ENCODE results near the gene ARHGAP27. TPM values are rescaled to one million over a fixed set of nuclear protein-coding genes. Genes with fewer than 3 reads are reported as not detected.
A peak's percentile ranks its signal among the peaks of the same experiment; 100 is the strongest.

The ARHGAP27 gene
- total and polyA plus RNA-seq, 9 of the 15 experiments (the other 6 are each of a cell fraction or from before 2014, with no cell fraction given): 0.04 to 4.6 (median 2.1) TPM

GRCh38 chr17:45406107-45406506, 26.6 kb downstream of the ARHGAP27 start:
- Histone ChIP-seq H3K4me1 (replicated peaks in 1 of 2; ENCODE audit: control insufficient read depth in 2 of 2, insufficient read depth in 2 of 2, low read length in 2 of 2) (peaks cover 2 to 23% of the 10 kb centered on the region in 2 experiments; a peak in 4 of 5 replicates), H3K36me3 (ENCODE audit: control insufficient read depth, insufficient read depth, low read length) (no peaks in the 10 kb centered on the region), H4K20me1 (replicated peaks; ENCODE audit: control insufficient read depth, insufficient read depth, low read length) (peaks cover 5% of the 10 kb centered on the region; the same call in 1 of the 2 replicates), H3K27ac (ENCODE audit: extremely low read depth, low read depth, low read length) (no peak overlapping the region), H3K27me3 (ENCODE audit: control insufficient read depth in 2 of 2, insufficient read depth in 2 of 2, low read length in 2 of 2) (no peaks in the 10 kb centered on the region), H3K9me3 (replicated peaks; ENCODE audit: control insufficient read depth, insufficient read depth, low read depth, low read length) (no peaks in the 10 kb centered on the region), H3K4me2 (ENCODE audit: insufficient read depth, low read length) (no peak overlapping the region), H3K4me3 (no peak overlapping the region), H3K9me1 (ENCODE audit: control insufficient read depth, insufficient read depth, low read length) (peaks cover 2% of the 10 kb centered on the region), H3K9ac (ENCODE audit: insufficient read depth in 1 of 2, low read depth in 2 of 2, low read length in 2 of 2) (no peak overlapping the region), H3K79me2 (ENCODE audit: control insufficient read depth, insufficient read depth, low read length) (no peaks in the 10 kb centered on the region), H2AFZ (ENCODE audit: low read depth, low read length) (no peak overlapping the region)
- TF ChIP-seq PHB2 (IDR thresholded peaks at IDR 0.05; ENCODE audit: low read depth) (no peak), SPI1 (IDR thresholded peaks at IDR 0.05; ENCODE audit: borderline replicate concordance, low read depth, low read length) (peak; percentile 88)
- ATAC-seq (no peak), DNase-seq (ENCODE audit: extremely low read depth in 1 of 4, low spot score in 3 of 4) (no peak), FAIRE-seq (no peak)
- intact Hi-C loops (cut with micrococcal nuclease) (no loop called here), in situ Hi-C loops (cut with MboI) (loop anchor here (25.0 kb wide), 1 partner anchor 431 kb away; the partner anchor contains the start of gene SPPL2C)
- CTCF ChIA-PET (ENCODE audit: low intra/inter-chr PET ratio): no interaction called here
- BruUV-seq (replicated peaks): no TSS peak
- POLR2A ChIA-PET: no interaction called here
- WGBS (ENCODE audit: insufficient coverage, low coverage, missing lambda C conversion rate): 46% methylated on average over 7 of the region's 7 CpGs

GRCh38 chr17:45405250-45406086, 27.2 kb downstream of the ARHGAP27 start:
- Histone ChIP-seq H3K27ac (ENCODE audit: extremely low read depth, low read depth, low read length) (no peak overlapping the region), H2AFZ (ENCODE audit: low read depth, low read length) (peak overlapping the region; percentile 48; the same call in 1 of the 2 replicates), H3K4me1 (replicated peaks in 1 of 2; ENCODE audit: control insufficient read depth in 2 of 2, insufficient read depth in 2 of 2, low read length in 2 of 2) (peaks cover 2 to 20% of the 10 kb centered on the region in 2 experiments; a peak in 4 of 5 replicates), H3K27me3 (ENCODE audit: control insufficient read depth in 2 of 2, insufficient read depth in 2 of 2, low read length in 2 of 2) (no peaks in the 10 kb centered on the region; a peak in 1 of 5 replicates), H3K79me2 (ENCODE audit: control insufficient read depth, insufficient read depth, low read length) (no peaks in the 10 kb centered on the region), H3K4me3 (peak overlapping the region; percentile 15; the same call in 1 of the 2 replicates), H3K9ac (ENCODE audit: insufficient read depth in 1 of 2, low read depth in 2 of 2, low read length in 2 of 2) (peak overlapping the region in 1 of 2 experiments; percentile 67; a peak in 2 of 4 replicates), H3K9me1 (ENCODE audit: control insufficient read depth, insufficient read depth, low read length) (peaks cover 2% of the 10 kb centered on the region), H3K4me2 (ENCODE audit: insufficient read depth, low read length) (peak overlapping the region; percentile 53), H4K20me1 (replicated peaks; ENCODE audit: control insufficient read depth, insufficient read depth, low read length) (peaks cover 5% of the 10 kb centered on the region; the same call in 1 of the 2 replicates), H3K9me3 (replicated peaks; ENCODE audit: control insufficient read depth, insufficient read depth, low read depth, low read length) (no peaks in the 10 kb centered on the region), H3K36me3 (ENCODE audit: control insufficient read depth, insufficient read depth, low read length) (no peaks in the 10 kb centered on the region)
- FAIRE-seq (peak; percentile 82), ATAC-seq (peak; percentile 94), DNase-seq (ENCODE audit: extremely low read depth in 1 of 4, low spot score in 3 of 4) (peak; percentile 87 to 96 (median 95))
- ChIA-PET POLR2A (interaction anchor here (0.9 to 1.2 kb wide), 2 partner anchors 128 to 256 kb away, joined by 3 read pairs; no protein-coding TSS in a partner anchor), CTCF (ENCODE audit: low intra/inter-chr PET ratio) (interaction anchor here (0.7 kb wide), 1 partner anchor 94 kb away, joined by 3 read pairs; no protein-coding TSS in a partner anchor)
- 40% methylated on average over 20 of the region's 48 CpGs for WGBS (ENCODE audit: insufficient coverage, low coverage, missing lambda C conversion rate)
- BruUV-seq (replicated peaks): no TSS peak
- in situ Hi-C loops (cut with MboI): loop anchor here (25.0 kb wide), 1 partner anchor 432 kb away; the partner anchor contains the start of gene SPPL2C
- intact Hi-C loops (cut with micrococcal nuclease): no loop called here
- TF ChIP-seq RFX5 (IDR thresholded peaks at IDR 0.05; ENCODE audit: low read depth, low read length) (no peak), SP1 (CRISPR knock-in tag; IDR thresholded peaks at IDR 0.05) (0 out of 2 replicates have a peak, but pooled peaks have one; percentile 16), ZNF280B (CRISPR knock-in tag; IDR thresholded peaks at IDR 0.05) (no peak), ZBTB1 (CRISPR knock-in tag; IDR thresholded peaks at IDR 0.05; ENCODE audit: borderline replicate concordance, low read depth) (no peak), ZBTB7A (IDR thresholded peaks at IDR 0.05; ENCODE audit: borderline replicate concordance, control insufficient read depth, low read depth, low read length) (peak; percentile 70; the same call in 1 of the 2 replicates), ZNF79 (CRISPR knock-in tag; IDR thresholded peaks at IDR 0.05; ENCODE audit: low read depth) (no peak), ZKSCAN8 (CRISPR knock-in tag; IDR thresholded peaks at IDR 0.05) (no peak), ZNF263 (CRISPR knock-in tag; IDR thresholded peaks at IDR 0.05; ENCODE audit: borderline replicate concordance) (no peak), MAZ (CRISPR knock-in tag; conservative IDR thresholded peaks at IDR 0.05 in 1 of 2, IDR thresholded peaks at IDR 0.05 in 1 of 2) (peak in 1 of 2 experiments; percentile 19; a peak in 1 of 4 replicates), PURB (CRISPR knock-in tag; IDR thresholded peaks at IDR 0.05; ENCODE audit: low read depth) (no peak)
